ENCODE measurements around the gene RPS19BP1. TPM values are rescaled to one million over a fixed set of nuclear protein-coding genes. Genes with fewer than 3 reads are reported as not detected.

RPS19BP1 gene
- total and polyA plus RNA-seq, 11 donors, result 33.2 to 220 (median 52.1) TPM

DNA sequence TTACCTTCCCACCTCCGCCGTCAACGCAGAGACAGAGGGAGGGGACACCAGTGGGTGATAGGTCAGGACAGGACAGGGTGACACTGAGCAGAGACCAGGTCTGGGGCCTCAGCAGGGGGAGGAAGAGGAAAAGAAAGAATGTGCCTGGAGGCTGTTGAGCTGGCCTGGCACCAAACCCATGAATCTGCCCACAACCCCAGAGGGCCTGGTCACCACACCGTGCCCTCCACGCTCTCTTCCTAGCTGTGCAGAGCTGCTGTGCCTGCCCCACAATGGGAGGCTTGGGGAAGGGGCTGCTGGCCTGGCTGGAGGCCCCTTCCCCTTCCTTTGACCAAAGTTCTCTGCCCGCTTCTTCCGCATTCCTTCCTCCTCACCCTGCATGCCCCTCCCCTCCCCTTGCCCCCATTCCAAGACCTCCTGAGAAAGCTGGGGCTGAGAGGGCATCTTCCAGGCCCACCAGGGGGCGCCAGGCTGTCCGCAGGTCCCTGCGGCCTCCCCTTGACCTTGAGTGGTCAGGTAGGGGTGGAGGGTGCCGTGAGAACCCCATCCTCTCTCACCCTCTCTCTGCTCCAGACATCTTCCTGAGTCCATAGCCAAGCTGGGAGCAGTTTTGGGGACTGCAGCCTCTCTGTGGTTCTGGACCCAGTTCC, 27.0 kb upstream of the RPS19BP1 start:
- TF ChIP-seq, protein P1, sequence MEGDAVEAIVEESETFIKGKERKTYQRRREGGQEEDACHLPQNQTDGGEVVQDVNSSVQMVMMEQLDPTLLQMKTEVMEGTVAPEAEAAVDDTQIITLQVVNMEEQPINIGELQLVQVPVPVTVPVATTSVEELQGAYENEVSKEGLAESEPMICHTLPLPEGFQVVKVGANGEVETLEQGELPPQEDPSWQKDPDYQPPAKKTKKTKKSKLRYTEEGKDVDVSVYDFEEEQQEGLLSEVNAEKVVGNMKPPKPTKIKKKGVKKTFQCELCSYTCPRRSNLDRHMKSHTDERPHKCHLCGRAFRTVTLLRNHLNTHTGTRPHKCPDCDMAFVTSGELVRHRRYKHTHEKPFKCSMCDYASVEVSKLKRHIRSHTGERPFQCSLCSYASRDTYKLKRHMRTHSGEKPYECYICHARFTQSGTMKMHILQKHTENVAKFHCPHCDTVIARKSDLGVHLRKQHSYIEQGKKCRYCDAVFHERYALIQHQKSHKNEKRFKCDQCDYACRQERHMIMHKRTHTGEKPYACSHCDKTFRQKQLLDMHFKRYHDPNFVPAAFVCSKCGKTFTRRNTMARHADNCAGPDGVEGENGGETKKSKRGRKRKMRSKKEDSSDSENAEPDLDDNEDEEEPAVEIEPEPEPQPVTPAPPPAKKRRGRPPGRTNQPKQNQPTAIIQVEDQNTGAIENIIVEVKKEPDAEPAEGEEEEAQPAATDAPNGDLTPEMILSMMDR (IDR thresholded peaks at IDR 0.05), result peak in 9 of 12 donors; percentile 15 to 39 (median 30)
- no peak for TF ChIP-seq POLR2A (IDR thresholded peaks at IDR 0.05)
- Histone ChIP-seq H3K4me1 (peaks cover 0 to 22% (median 0%) of the 10 kb centered on the region in 12 donors), H3K27ac (no peak overlapping the region), H3K36me3 (no peaks in the 10 kb centered on the region), H3K4me3 (no peak overlapping the region), H3K27me3 (peaks cover 16 to 71% (median 29%) of the 10 kb centered on the region in 9 donors), H3K9me3 (no peaks in the 10 kb centered on the region)
- 27 to 38% (median 33%) methylated on average over 8 to 11 of the region's 11 CpGs for WGBS, 4 donors
- intact Hi-C loops (cut with DNase I), result loop anchor here in 3 of 10 donors (5.0 kb wide), 3 partner anchors 463 to 478 kb away; no protein-coding TSS in a partner anchor
- ATAC-seq, result peak in 2 of 4 donors; percentile 25
- DNase-seq, result no peak

DNA sequence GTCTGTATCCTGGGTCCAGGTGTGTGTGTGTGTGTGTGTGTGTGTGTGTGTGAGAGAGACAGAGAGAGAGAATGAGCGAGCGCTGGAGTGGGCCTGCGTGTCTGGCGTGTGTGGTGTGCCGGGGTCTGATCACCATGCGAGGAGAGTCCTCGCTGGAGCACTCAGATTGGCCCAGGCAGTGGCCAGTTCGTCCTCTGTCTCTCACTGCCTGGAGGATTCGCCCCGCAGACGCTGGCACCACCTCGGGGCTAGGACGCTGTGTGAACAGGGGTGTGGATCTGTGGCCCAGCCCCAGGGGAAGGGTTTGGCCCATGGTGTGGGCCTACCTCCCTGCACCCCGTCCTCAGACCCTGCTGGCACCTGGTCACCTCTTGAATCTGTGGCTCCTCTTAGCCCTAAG, 26.4 kb upstream of the RPS19BP1 start:
- 77 to 83% (median 82%) methylated on average over 14 of the region's 14 CpGs for WGBS, 4 donors
- peaks cover 16 to 73% (median 29%) of the 10 kb centered on the region in 9 donors for H3K27me3 ChIP-seq
- intact Hi-C loops (cut with DNase I), result loop anchor here in 3 of 10 donors (5.0 kb wide), 3 partner anchors 463 to 478 kb away; no protein-coding TSS in a partner anchor
- no peak overlapping the region for H3K27ac ChIP-seq
- no peaks in the 10 kb centered on the region for H3K9me3 ChIP-seq
- peak in 2 of 4 donors; percentile 11 to 30 for ATAC-seq
- H3K4me1 ChIP-seq, result peaks cover 0 to 22% (median 0%) of the 10 kb centered on the region in 12 donors
- H3K4me3 ChIP-seq, result no peak overlapping the region
- TF ChIP-seq POLR2A (IDR thresholded peaks at IDR 0.05), result no peak
- TF ChIP-seq, protein P1 (IDR thresholded peaks at IDR 0.05), result no peak
- DNase-seq, result no peak
- no peaks in the 10 kb centered on the region for H3K36me3 ChIP-seq

DNA sequence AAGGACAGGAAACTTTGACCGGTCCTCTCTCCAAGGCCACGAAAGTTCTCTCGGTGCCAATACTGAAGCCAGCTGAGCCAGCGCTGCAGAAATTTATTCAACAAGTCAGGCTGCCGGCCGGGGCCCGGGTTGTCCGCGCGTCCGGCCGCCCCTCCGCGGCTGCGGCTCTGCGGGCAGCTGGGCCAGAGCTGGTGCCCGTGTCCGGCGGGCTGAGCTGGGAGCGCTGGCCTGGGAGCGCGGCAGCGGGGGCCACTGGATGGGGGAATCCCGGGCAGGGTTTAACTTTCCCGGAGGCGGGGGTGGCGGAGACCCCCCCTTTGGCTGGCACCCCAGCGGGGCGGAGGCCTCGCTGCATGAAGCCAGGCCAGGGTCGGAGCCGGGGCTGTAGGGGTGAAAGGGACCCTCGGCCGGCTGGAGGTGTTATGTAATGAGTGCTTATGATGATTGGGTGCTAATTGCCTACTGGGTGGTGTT, 25.7 kb upstream of the RPS19BP1 start:
- 7 to 14% (median 8%) methylated on average over 5 to 34 of the region's 34 CpGs for WGBS, 4 donors
- peak overlapping the region in 4 of 12 donors; percentile 5 to 45 (median 10) for H3K4me3 ChIP-seq
- intact Hi-C loops (cut with DNase I), result loop anchor here in 3 of 10 donors (5.0 kb wide), 3 partner anchors 464 to 479 kb away; no protein-coding TSS in a partner anchor
- no peaks in the 10 kb centered on the region for H3K9me3 ChIP-seq
- DNase-seq, result no peak
- no peaks in the 10 kb centered on the region for H3K36me3 ChIP-seq
- no peak overlapping the region for H3K27ac ChIP-seq
- TF ChIP-seq, protein P1 (IDR thresholded peaks at IDR 0.05), result no peak
- TF ChIP-seq POLR2A (IDR thresholded peaks at IDR 0.05), result no peak
- peaks cover 16 to 73% (median 29%) of the 10 kb centered on the region in 9 donors for H3K27me3 ChIP-seq
- peaks cover 0 to 22% (median 0%) of the 10 kb centered on the region in 12 donors for H3K4me1 ChIP-seq
- ATAC-seq, result no peak

All from heart left ventricle (tissue), 16 donors.